H1 (cell line): ENCODE data around the gene SPEF2. TPM values are rescaled to one million over a fixed set of nuclear protein-coding genes. Genes with fewer than 3 reads are reported as not detected.

ENCODE experiments used
- CTCF ChIA-PET: fragments of 300-600 bp; sonication (Branson Sonifier 250); formaldehyde crosslinking; loops from one replicate; lab custom pipeline; 2021; ENCODE audit not compliant: partially characterized antibody; lab: Charles Lee
- POLR2A ChIA-PET: fragments of 300-600 bp; sonication (Branson Sonifier 250); formaldehyde crosslinking; loops from one replicate; lab custom pipeline; 2021; ENCODE audit warnings: inconsistent platforms; ENCODE audit not compliant: partially characterized antibody; lab: Charles Lee
- DNase-seq, 2 experiments: peaks; one replicate each; pipeline versions ENCODE4 v3.0.0 to v3.0.0-alpha.2; 2010 to 2022; ENCODE audit warnings: low spot score in 2 of 2, low read depth in 1 of 2, mixed read lengths in 1 of 2
- FAIRE-seq: peaks from 2 replicates; lab custom pipeline; 2011; peaks lifted over from hg19 to GRCh38; lab: Jason Lieb, UNC
- H2AFZ ChIP-seq: 2 replicates; pipeline ENCODE4 v1.8.1; 2012; ENCODE audit warnings: low read length, inconsistent platforms
- H2AK5ac ChIP-seq: 2 replicates; pipeline ENCODE4 v1.6.1; 2013; ENCODE audit warnings: low read depth, low read length
- H2BK120ac ChIP-seq: replicated peaks from 2 replicates; pipeline ENCODE3; 2013; ENCODE audit warnings: low read depth, low read length, inconsistent platforms
- H2BK12ac ChIP-seq: 2 replicates; pipeline ENCODE4 v1.6.1; 2013; ENCODE audit warnings: low read depth, low read length
- H2BK15ac ChIP-seq: 2 replicates; pipeline ENCODE4 v1.6.1; 2013; ENCODE audit warnings: low read length
- H2BK20ac ChIP-seq: 2 replicates; pipeline ENCODE4 v1.6.1; 2013; ENCODE audit warnings: low read length
- H2BK5ac ChIP-seq: 2 replicates; pipeline ENCODE4 v1.6.1; 2013; ENCODE audit warnings: low read depth, low read length
- H3K14ac ChIP-seq: 2 replicates; pipeline ENCODE4 v1.6.1; 2013; ENCODE audit warnings: inconsistent platforms; ENCODE audit not compliant: insufficient read length
- H3K18ac ChIP-seq: 2 replicates; pipeline ENCODE4 v1.6.1; 2013; ENCODE audit warnings: low read length; ENCODE audit errors: extremely low read depth
- H3K23ac ChIP-seq: 2 replicates; pipeline ENCODE4 v1.6.1; 2013; ENCODE audit warnings: inconsistent platforms; ENCODE audit not compliant: insufficient read length
- H3K23me2 ChIP-seq: 2 replicates; pipeline ENCODE4 v1.6.1; 2013; ENCODE audit warnings: low read depth, low read length
- H3K27ac ChIP-seq: 2 replicates; pipeline ENCODE4 v1.6.1; 2011; ENCODE audit warnings: low read depth, low read length, inconsistent platforms
- H3K27me3 ChIP-seq, 4 experiments: replicated peaks in 1 of 4; 1 replicate in 1 of 4; 2 replicates in 3 of 4; pipeline versions ENCODE4 v1.6.1 to v1.8.1; 2011 to 2013; ENCODE audit warnings: low read length in 3 of 4, mild to moderate bottlenecking in 3 of 4, inconsistent platforms in 2 of 4, mixed read lengths in 2 of 4, moderate library complexity in 1 of 4; ENCODE audit not compliant: control insufficient read depth in 3 of 4, insufficient read depth in 3 of 4; ENCODE audit errors: extremely low read depth in 1 of 4
- H3K36me3 ChIP-seq, 4 experiments: 2 replicates each; pipeline versions ENCODE4 v1.6.1 to v1.8.1; 2011 to 2013; ENCODE audit warnings: mild to moderate bottlenecking in 4 of 4, low read length in 3 of 4, moderate library complexity in 2 of 4, control low read depth in 1 of 4, inconsistent platforms in 1 of 4; ENCODE audit not compliant: insufficient read depth in 4 of 4, control insufficient read depth in 2 of 4
- H3K4ac ChIP-seq: replicated peaks from 2 replicates; pipeline ENCODE3; 2013; ENCODE audit warnings: low read length, low read depth, mixed read lengths, inconsistent platforms; ENCODE audit not compliant: insufficient read length
- H3K4me1 ChIP-seq, 4 experiments: replicated peaks in 1 of 4; 1 replicate in 1 of 4; 2 replicates in 3 of 4; pipeline versions ENCODE4 v1.6.1 to v1.8.1; 2011 to 2013; ENCODE audit warnings: low read length in 3 of 4, inconsistent platforms in 2 of 4, mixed read lengths in 1 of 4; ENCODE audit not compliant: insufficient read depth in 4 of 4, control insufficient read depth in 3 of 4
- H3K4me2 ChIP-seq, 2 experiments: 2 replicates each; pipeline versions ENCODE4 v1.6.1 to v1.8.1; 2011 to 2013; ENCODE audit warnings: low read depth in 2 of 2, low read length in 2 of 2, control low read depth in 1 of 2, inconsistent platforms in 1 of 2, mild to moderate bottlenecking in 1 of 2; ENCODE audit not compliant: insufficient read depth in 1 of 2
- H3K4me3 ChIP-seq, 4 experiments: fragments of 200-600, 300-600 bp in 1 of 4; sonication (generic), shearing (Covaris generic), sonication (Bioruptor Twin) in 1 of 4; 2 replicates each; pipeline versions ENCODE4 v1.5.1 to v1.8.1; 2011 to 2016; ENCODE audit warnings: low read length in 4 of 4, low read depth in 3 of 4, control low read depth in 2 of 4, inconsistent platforms in 2 of 4, mild to moderate bottlenecking in 2 of 4, mixed read lengths in 1 of 4, moderate library complexity in 1 of 4; ENCODE audit not compliant: insufficient read depth in 2 of 4; ENCODE audit errors: extremely low read depth in 1 of 4
- H3K56ac ChIP-seq: replicated peaks from 2 replicates; pipeline ENCODE3; 2013; ENCODE audit warnings: low read depth, mild to moderate bottlenecking, mixed read lengths, low read length, inconsistent platforms; ENCODE audit not compliant: insufficient read length
- H3K79me1 ChIP-seq: 2 replicates; pipeline ENCODE4 v1.6.1; 2013; ENCODE audit warnings: low read depth, low read length, control low read depth
- H3K79me2 ChIP-seq, 2 experiments: 2 replicates each; pipeline versions ENCODE4 v1.6.1 to v1.8.1; 2012 to 2013; ENCODE audit warnings: low read length in 2 of 2, mild to moderate bottlenecking in 2 of 2, inconsistent platforms in 1 of 2; ENCODE audit not compliant: insufficient read depth in 2 of 2, control insufficient read depth in 1 of 2
- H3K9ac ChIP-seq, 4 experiments: replicated peaks in 1 of 4; 1 replicate in 1 of 4; 2 replicates in 3 of 4; pipeline versions ENCODE4 v1.6.1 to v1.8.1; 2011 to 2013; ENCODE audit warnings: low read depth in 3 of 4, low read length in 3 of 4, control low read depth in 2 of 4, mild to moderate bottlenecking in 2 of 4, moderate library complexity in 2 of 4, inconsistent platforms in 1 of 4; ENCODE audit errors: extremely low read depth in 1 of 4
- H3K9me3 ChIP-seq, 2 experiments: 2 replicates each; pipeline versions ENCODE4 v1.6.1 to v1.8.1; 2012 to 2013; ENCODE audit warnings: mild to moderate bottlenecking in 2 of 2, moderate library complexity in 2 of 2, control low read depth in 1 of 2, inconsistent platforms in 1 of 2, low read depth in 1 of 2, low read length in 1 of 2, mixed read lengths in 1 of 2; ENCODE audit not compliant: insufficient read depth in 2 of 2
- H4K20me1 ChIP-seq, 2 experiments: replicated peaks in 1 of 2; 2 replicates each; pipeline versions ENCODE3 to v1.8.1; 2011 to 2013; ENCODE audit warnings: inconsistent platforms in 2 of 2, low read length in 2 of 2, mild to moderate bottlenecking in 1 of 2; ENCODE audit not compliant: insufficient read depth in 2 of 2, control insufficient read depth in 1 of 2
- H4K5ac ChIP-seq: 2 replicates; pipeline ENCODE4 v1.6.1; 2013; ENCODE audit warnings: low read length, low read depth, mixed read lengths, inconsistent platforms; ENCODE audit not compliant: insufficient read length
- H4K8ac ChIP-seq: 2 replicates; pipeline ENCODE4 v1.8.0; 2013; ENCODE audit warnings: mild to moderate bottlenecking, moderate library complexity, low read length, inconsistent platforms; ENCODE audit not compliant: insufficient read depth; ENCODE audit errors: extremely low read depth
- H4K91ac ChIP-seq: replicated peaks from 2 replicates; pipeline ENCODE3; 2013; ENCODE audit warnings: low read length, mixed read lengths, inconsistent platforms; ENCODE audit not compliant: insufficient read length
- BCL11A ChIP-seq, 2 experiments: IDR thresholded peaks; one replicate each; pipeline ENCODE4 v1.6.1; 2011; ENCODE audit warnings: low read depth in 2 of 2, low read length in 2 of 2, mild to moderate bottlenecking in 2 of 2
- BRCA1 ChIP-seq: IDR thresholded peaks from 2 replicates; pipeline ENCODE4 v1.6.1; 2012; ENCODE audit warnings: low read depth, low read length, improper control_type of control experiment
- CTBP2 ChIP-seq: IDR thresholded peaks from 2 replicates; pipeline ENCODE4 v1.7.0; 2011; ENCODE audit warnings: borderline replicate concordance, mild to moderate bottlenecking, moderate library complexity, mixed read lengths, low read length; ENCODE audit not compliant: insufficient read depth, insufficient read length
- EGR1 ChIP-seq: IDR thresholded peaks from 2 replicates; pipeline ENCODE4 v1.6.1; 2011; ENCODE audit warnings: low read depth, low read length, borderline replicate concordance
- EZH2 ChIP-seq: fragments of 200-600 bp; sonication (generic); IDR thresholded peaks from 2 replicates; pipeline ENCODE4 v1.7.1; 2012; ENCODE audit warnings: low read depth, mild to moderate bottlenecking, moderate library complexity, low read length, inconsistent platforms; ENCODE audit not compliant: severe bottlenecking
- RBBP5 ChIP-seq: IDR thresholded peaks from 2 replicates; pipeline ENCODE4 v1.7.1; 2012; ENCODE audit warnings: low read depth, mild to moderate bottlenecking, inconsistent platforms, low read length, moderate library complexity, borderline replicate concordance
- SAP30 ChIP-seq: fragments of 300-600 bp; sonication (generic); IDR thresholded peaks from 2 replicates; pipeline ENCODE4 v1.7.1; 2012; ENCODE audit warnings: low read length, moderate library complexity, mild to moderate bottlenecking, inconsistent platforms; ENCODE audit not compliant: insufficient read depth, insufficient replicate concordance
- SIN3A ChIP-seq, 2 experiments: IDR thresholded peaks in 1 of 2; conservative IDR thresholded peaks in 1 of 2; 2 replicates each; pipeline ENCODE4 v1.6.1; 2011 to 2012; ENCODE audit warnings: low read length in 2 of 2, improper control_type of control experiment in 1 of 2, low read depth in 1 of 2, mild to moderate bottlenecking in 1 of 2
- WGBS, 2 experiments: shearing (Covaris generic) in 1 of 2; methylation state at CpG; one replicate each; pipeline versions ENCODE4 v1.1.6 to v1.1.7; 2013 to 2015; ENCODE audit warnings: low lambda C conversion rate in 2 of 2, mixed read lengths in 2 of 2, inconsistent platforms in 1 of 2, low coverage in 1 of 2, missing lambda C conversion rate in 1 of 2; ENCODE audit not compliant: insufficient replicate concordance in 2 of 2, insufficient coverage in 1 of 2, insufficient read length in 1 of 2; ENCODE audit errors: extremely low coverage in 1 of 2, missing lambda C conversion rate in 1 of 2; 5-methylcytosine and 5-hydroxymethylcytosine counted together
- polyA plus RNA-seq, 7 experiments: library from polyadenylated mRNA; depleted of rRNA in 3 of 7; stranded (reverse) in 5 of 7; unstranded in 2 of 7; fragments of >200 nt in 5 of 7; fragments of 200-250 nt in 2 of 7; gene quantifications; 1 replicate in 5 of 7; 2 replicates in 1 of 7; 4 replicates in 1 of 7; pipeline versions ENCODE4 v1.2.1 to v1.2.3, GENCODE V29; 2011 to 2013; ENCODE audit warnings: missing spikeins in 2 of 7, mixed read lengths in 2 of 7
- total RNA-seq: library from RNA; stranded (reverse); fragmentation: NEBNext Ultra II Directional; extraction: Animal tissue kit (Norgen Biotek cat#: 25700); gene quantifications from 2 replicates; pipeline ENCODE4 v1.2.1, GENCODE V29; 2021
- TF ChIP-seq, protein P1 (sequence below): IDR thresholded peaks from 2 replicates; pipeline ENCODE4 v1.6.1; 2012; ENCODE audit warnings: low read length, inconsistent platforms
- TF ChIP-seq, protein P2 (sequence below): IDR thresholded peaks from 2 replicates; pipeline ENCODE4 v1.6.1; 2011; ENCODE audit warnings: low read depth, mild to moderate bottlenecking, low read length; ENCODE audit not compliant: insufficient read depth

SPEF2 gene
- total and polyA plus RNA-seq, 2 of the 8 experiments (the other 6 are each of a cell fraction or from before 2014, with no cell fraction given) = 0.14 to 0.73 TPM

DNA sequence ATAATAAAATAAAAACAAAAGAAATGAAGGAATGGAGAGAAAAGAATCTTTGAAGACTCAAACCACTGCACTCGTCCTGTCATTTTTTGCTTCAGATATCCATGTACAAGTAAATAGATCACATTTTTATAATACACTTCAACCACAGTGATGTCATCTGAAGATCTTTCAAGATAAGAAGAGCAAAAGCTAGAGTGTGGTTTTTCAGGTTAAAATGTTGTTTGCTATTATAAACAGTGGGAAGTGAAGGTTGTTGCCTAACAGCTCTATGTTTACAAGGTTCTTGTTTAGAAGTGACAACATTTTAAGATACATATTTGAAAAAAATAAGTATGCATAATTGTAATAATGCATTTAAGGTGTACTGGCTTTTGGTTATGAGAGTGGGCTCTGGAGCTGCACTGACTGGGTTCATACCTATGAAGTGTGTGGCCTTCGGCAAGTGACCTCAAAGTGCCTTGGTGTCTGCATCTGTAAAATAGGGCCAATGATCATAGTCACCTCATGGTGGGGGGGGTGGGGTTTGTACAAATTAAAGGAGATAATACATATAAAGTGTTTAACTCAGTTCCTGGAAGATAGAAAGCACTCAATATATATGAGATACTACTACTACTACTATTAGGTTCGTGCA lies 193.6 kb downstream of the SPEF2 start:
- H3K36me3 ChIP-seq = no peaks in the 10 kb centered on the region
- no peak overlapping the region for H3K9ac ChIP-seq
- H3K27me3 ChIP-seq = no peaks in the 10 kb centered on the region
- H3K79me1 ChIP-seq = no peaks in the 10 kb centered on the region
- H3K4me3 ChIP-seq = no peak overlapping the region
- H3K23me2 ChIP-seq = no peaks in the 10 kb centered on the region
- no peak overlapping the region for H2BK15ac ChIP-seq
- CTCF ChIA-PET = interaction anchor here (3.5 kb wide), 1 partner anchor 114 kb away, joined by 18 read pairs; no protein-coding TSS in a partner anchor
- H2BK120ac ChIP-seq = no peak overlapping the region
- H3K4me2 ChIP-seq = no peak overlapping the region
- FAIRE-seq (no peak), DNase-seq (no peak)
- no peak overlapping the region for H2BK20ac ChIP-seq
- H3K4me1 ChIP-seq = no peaks in the 10 kb centered on the region
- H3K4ac ChIP-seq = no peak overlapping the region
- WGBS, 2 experiments = 73% methylated on average over 3 of the region's 3 CpGs; no CpG with 5 or more reads in 1 of the 2 experiments
- H3K56ac ChIP-seq = no peak overlapping the region
- no peak overlapping the region for H3K14ac ChIP-seq
- H4K5ac ChIP-seq = no peak overlapping the region
- H4K8ac ChIP-seq = no peak overlapping the region
- H4K20me1 ChIP-seq = no peaks in the 10 kb centered on the region
- H2AK5ac ChIP-seq = no peak overlapping the region
- no peaks in the 10 kb centered on the region for H3K9me3 ChIP-seq
- no peak overlapping the region for H2BK12ac ChIP-seq
- no peak overlapping the region for H4K91ac ChIP-seq
- H2AFZ ChIP-seq = no peak overlapping the region
- no peak overlapping the region for H3K23ac ChIP-seq
- H3K27ac ChIP-seq = no peak overlapping the region
- H3K79me2 ChIP-seq = no peaks in the 10 kb centered on the region
- POLR2A ChIA-PET = no interaction called here
- no peak overlapping the region for H3K18ac ChIP-seq
- no peak overlapping the region for H2BK5ac ChIP-seq
- TF ChIP-seq, protein P1, sequence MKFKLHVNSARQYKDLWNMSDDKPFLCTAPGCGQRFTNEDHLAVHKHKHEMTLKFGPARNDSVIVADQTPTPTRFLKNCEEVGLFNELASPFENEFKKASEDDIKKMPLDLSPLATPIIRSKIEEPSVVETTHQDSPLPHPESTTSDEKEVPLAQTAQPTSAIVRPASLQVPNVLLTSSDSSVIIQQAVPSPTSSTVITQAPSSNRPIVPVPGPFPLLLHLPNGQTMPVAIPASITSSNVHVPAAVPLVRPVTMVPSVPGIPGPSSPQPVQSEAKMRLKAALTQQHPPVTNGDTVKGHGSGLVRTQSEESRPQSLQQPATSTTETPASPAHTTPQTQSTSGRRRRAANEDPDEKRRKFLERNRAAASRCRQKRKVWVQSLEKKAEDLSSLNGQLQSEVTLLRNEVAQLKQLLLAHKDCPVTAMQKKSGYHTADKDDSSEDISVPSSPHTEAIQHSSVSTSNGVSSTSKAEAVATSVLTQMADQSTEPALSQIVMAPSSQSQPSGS = no peak
- TF ChIP-seq BRCA1 (no peak), BCL11A (IDR thresholded peaks at IDR 0.05; ENCODE audit: low read depth in 2 of 2, low read length in 2 of 2) (no peak), EZH2 (no peak), RBBP5 (no peak), CTBP2 (no peak), SAP30 (no peak), SIN3A (conservative IDR thresholded peaks at IDR 0.05 in 1 of 2, IDR thresholded peaks at IDR 0.05 in 1 of 2; ENCODE audit: low read depth in 1 of 2, low read length in 2 of 2) (no peak), EGR1 (no peak)
- TF ChIP-seq, protein P2, sequence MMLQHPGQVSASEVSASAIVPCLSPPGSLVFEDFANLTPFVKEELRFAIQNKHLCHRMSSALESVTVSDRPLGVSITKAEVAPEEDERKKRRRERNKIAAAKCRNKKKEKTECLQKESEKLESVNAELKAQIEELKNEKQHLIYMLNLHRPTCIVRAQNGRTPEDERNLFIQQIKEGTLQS = no peak
